HG03575 (cell line): ENCODE data around the gene OSBPL5.
"Not testable (repeated sequence)": the region's sequence is repeated elsewhere in the genome, so short reads cannot be mapped to it uniquely, and the experiment has no call there.

Experiments used
- ATAC-seq: cut with Tn5 transposase; IDR thresholded peaks from one replicate; pipeline ENCODE4 v1.9.1; 2021; ENCODE audit not compliant: unreplicated experiment, insufficient number of reproducible peaks, low FRiP score; ENCODE audit errors: extremely low read depth

Gene OSBPL5

DNA sequence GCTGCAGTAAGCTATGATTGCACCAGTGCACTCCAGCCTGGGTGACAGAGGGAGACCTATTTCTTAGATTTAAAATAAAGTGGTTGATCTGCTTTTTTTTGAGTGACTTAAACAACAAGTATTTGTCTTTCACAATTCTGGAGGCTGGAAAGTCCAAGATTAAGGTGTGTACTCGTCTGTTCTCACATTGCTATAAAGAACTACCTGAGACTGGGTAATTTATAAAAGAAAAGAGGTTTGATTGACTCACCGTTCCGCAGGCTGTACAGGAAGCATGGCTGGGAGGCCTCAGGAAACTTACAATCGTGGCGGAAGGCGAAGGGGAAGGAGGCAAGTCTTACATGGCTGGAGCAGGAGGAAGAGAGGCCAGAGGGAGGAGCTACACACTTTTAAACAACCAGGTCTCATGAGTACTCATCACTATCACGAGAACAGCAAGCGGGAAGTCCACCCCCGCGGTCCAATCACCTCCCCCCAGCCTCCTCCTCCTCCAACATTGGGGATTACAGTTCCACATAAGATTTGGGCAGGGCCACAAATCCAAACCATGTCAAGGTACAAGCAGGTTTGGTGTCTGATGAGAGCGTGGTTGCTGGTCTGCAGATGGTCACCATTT, 19.7 kb upstream of the OSBPL5 start:
- ATAC-seq, result no peak

DNA sequence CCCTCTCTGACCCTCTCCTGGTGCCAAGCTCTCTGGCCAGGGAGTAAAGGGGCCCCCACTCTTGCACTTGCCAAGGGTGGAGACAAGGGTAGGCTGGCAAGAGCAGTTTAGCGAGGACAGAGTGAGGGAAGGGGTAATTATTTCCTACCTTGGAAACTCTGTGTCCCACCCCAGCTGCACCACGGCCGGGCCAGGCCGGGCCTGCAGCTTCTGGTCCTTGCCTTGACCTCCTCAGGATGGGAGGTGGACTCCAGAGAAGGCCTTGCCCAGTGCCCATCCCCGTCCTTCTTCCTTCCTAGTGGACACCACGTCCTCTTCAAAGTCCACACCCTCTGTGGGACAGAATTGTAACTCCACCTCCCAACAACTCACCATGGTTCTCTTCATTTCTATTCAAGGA, 18.4 kb upstream of the OSBPL5 start:
- ATAC-seq, result no peak

DNA sequence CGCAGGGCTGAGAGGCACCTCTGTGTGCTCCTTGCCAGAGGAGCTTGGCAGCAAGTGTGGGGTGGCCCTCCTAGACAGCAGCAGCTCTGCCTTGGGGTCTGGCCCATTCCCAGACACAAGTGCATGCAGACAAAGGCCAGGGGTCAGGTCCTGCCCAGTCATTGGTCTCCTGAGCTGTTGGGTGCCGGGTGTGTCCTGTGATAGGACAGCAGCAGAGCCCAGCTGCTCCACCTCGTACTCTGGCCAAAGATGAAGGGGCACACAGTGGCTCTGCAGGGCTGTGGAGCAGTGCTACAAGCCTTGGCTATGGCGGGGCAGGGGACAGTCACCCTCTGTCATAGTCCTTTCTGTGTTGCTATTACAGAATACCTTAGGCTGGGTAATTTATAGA, 17.3 kb upstream of the OSBPL5 start:
- ATAC-seq, result no peak

DNA sequence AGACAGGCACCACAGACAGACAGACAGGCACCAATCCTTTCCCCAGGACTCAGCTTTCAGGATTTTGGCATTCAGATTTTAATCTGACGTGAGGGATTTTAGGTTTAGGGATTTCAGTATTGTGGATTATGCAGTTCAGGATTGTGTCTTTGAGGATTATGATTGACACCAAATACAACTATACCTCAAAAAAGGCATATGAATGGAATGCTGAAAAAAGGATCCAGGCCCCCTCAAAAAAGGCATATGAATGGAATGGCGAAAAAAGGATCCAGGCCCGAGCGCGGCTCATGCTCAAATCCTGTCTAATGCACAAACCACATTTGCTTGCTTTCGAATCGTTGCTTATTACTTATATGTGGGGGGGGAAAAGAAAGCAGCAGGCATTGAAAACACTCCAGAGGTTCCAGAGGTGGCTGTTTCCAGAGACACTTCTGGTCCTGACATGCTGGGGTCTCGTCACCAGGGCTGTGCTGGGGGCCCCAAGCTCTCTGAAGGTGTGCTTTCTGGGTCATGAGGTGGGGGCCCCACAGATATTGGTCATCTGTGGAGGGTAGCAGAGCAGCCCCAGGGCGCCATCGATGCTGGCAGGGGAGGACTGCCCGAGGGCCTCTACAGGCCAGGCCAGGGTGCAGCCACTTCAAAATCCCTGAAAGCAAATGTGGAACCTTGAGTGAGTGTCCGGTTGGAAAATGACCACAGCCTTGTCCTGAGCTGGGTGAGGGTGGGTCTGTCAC, 16.8 kb upstream of the OSBPL5 start:
- no peak for ATAC-seq

DNA sequence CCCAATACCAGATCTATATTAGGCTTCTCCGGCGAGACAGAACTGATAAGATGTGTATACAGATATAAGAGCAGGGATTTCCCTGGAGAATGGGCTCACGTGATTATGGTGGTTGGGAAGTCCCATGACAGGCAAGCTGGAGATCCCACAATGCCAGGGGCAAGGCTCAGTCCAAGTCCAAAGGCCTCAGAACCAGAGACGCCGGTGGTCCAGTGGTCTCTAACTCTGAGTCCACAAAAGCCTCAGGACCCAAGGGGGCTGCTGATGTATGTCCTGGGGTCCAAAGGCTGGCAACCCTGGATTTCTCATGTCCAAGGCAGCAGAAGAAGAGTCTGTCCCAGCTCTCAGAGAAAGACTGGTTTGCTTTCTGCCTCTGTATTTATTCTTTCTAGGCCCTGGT, 15.8 kb upstream of the OSBPL5 start:
- no peak for ATAC-seq

DNA sequence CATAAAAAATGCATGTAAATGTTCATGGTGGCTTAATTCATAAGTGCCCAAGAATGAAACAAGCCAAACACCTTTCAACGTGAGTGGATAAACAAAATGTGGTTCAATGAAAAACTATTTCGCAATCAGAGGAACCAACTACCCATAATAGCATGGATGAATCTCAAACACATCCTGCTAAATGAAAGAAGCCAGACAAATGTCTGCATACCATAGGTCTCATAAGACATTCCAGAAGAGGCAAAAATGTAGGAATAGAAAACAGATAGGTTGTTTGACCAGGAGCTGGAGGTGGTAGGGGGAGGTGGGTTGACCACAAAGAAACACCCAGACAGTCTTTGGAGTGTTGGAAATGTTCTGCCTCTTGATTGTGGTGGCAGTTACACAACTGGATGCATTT, 13.2 kb upstream of the OSBPL5 start:
- no peak for ATAC-seq

DNA sequence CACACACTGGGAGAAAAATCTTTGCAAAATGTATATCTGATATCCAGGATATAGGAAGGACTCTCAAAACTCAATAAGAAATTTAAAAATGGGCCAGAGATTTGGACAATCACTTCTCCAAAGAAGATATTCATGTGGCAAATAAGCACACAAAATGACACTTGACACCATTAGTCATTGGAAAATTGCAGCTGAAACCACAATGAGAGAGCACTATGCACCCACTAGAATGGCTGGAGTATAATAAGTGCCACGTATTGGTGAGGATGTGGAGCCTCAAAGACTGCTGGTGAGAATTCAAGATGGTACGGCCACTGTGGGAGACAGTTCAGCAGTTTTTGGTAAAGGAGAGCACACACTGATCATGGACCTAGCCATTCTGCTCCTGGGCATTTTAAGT, 12.8 kb upstream of the OSBPL5 start:
- ATAC-seq, result no peak

DNA sequence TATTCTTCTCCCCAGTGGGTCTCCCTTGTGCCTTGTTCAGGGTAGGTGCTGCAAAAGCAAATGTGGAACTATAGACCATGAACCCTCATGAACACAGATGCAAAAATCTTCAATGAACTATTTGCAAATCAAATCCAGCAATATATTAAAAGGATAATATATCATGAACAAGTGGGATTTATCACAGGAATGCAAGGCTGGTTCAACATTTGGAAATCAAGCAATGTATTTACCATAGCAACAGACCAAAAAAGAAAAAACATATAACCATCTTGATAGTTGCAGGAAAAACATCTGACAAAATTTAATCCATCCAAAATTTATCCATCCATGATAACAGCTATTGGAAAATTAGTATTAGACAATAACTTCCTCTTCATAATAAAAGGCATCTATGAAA, 11.4 kb upstream of the OSBPL5 start:
- ATAC-seq, result no peak

DNA sequence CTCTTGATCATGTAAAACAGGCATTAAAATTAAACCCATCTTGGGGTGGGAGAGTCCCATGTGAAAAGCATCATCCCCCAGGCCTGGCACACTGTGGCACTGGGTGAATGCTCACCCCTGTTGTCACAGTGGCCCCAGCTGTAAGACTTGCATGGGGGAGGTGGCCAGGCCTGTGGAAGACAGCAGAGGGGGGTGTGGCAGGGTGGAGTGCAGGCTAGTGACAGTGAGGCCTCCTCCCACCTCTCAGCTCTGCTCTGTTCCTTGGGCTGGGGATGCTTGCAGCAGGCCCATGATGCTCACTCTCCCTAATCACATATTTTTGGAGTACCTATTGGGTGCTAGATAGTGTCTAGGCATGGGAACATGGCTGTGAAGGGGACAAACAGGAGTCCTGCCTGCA, 10.1 kb upstream of the OSBPL5 start:
- ATAC-seq, result no peak

DNA sequence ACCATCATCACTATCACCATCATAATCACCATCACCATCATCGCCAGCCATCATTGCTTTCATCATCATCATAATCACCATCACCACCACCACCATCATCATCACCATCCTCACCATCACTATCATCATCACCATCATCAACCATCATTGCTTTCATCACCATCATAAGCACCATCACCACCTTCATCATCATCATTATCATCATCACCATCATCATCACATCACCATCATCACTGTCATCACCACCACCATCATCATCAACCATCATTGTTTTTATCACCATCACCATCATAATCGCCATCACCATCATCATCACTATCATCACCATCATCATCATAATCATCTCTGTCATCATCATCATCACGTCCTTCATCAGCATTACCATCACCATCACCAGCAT, 9.3 kb upstream of the OSBPL5 start:
- ATAC-seq, result no peak

DNA sequence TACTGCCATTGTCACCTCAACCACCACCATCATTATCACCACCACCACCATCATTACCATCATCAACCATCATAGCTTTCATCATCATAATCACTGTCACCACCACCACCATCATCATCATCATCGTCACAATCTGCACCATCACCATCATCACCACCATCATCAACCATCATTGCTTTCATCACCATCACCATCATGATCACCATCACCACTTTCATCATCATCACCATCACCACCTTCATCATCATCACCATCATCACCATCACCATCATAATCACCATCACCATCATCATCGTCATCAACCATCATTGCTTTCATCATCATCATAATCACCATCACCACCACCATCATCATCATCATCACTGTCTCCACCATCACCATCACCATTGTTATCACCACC, 8.7 kb upstream of the OSBPL5 start:
- ATAC-seq, result no peak

DNA sequence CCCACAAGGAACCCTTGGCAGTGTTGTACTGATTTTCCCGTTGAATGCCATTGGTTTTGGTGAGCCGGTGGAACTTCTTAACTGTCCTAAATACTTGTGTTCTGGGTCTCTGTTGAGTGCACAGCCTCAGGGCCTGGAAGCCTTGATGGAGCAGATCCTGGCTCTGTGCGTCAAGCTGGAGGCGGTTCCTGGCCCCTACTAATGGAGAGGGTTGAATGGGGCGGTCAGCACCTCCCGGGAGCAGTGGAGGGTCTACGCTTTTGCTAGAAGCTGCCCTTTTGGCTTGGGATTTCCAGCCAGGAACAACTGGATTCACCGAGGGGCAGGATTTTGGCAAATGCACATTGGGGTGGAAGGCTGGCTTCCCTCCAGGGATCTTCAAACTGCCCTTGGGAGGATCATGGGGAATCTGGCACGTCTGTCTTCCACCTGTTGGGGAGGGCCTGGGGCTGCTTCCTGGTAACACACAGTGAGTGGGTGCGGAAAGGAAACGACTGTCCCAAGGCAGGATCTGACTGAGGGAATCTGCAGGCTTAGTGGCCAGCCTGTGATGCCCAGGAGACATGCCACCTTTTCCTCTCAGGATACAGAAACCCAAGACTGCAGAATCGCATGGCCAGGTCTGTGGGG, 6.9 kb upstream of the OSBPL5 start:
- ATAC-seq, result no peak

DNA sequence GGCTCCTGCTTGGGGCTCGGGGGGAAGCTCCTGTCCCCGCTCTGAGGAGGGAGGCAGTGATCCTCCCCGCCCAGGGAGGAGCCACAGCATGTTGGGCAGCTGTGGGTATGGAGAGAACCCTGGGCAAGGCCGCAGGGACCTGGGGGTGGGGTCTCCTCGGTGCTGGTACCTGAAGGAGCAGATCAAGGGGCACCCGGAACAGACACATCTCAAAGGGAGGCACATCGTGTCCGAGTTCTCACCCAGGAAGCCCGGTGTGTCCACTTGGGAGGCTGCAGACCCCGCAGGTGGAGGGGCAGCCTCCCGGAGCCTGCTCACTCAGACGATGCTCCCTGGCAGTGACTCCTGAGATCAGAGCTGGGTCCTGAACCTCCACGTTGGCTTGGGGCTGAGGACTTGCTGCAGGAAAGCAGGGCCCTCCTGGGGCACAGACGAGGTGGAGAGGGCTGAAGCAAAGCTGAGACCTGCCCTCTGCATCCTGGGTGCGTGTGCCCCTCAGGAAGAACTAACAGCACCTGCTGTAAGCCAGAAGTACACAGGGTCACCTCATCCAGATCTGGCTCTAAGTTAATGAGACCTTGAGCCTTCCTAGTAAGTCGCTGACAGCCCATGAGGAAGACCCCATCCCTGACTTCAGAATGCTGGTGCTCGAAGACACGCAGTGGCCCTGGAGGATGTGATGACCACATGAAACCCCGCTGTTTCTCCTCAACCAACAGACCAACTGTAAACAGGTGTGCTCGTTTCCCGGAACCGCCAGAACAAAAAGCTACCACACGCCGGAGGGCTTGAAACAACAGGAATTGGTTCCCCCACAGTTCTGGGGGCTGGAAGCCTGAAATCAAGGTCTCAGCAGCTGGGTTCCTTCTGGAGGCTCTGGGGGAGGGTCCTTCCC, 5.9 kb upstream of the OSBPL5 start:
- ATAC-seq, result no peak

DNA sequence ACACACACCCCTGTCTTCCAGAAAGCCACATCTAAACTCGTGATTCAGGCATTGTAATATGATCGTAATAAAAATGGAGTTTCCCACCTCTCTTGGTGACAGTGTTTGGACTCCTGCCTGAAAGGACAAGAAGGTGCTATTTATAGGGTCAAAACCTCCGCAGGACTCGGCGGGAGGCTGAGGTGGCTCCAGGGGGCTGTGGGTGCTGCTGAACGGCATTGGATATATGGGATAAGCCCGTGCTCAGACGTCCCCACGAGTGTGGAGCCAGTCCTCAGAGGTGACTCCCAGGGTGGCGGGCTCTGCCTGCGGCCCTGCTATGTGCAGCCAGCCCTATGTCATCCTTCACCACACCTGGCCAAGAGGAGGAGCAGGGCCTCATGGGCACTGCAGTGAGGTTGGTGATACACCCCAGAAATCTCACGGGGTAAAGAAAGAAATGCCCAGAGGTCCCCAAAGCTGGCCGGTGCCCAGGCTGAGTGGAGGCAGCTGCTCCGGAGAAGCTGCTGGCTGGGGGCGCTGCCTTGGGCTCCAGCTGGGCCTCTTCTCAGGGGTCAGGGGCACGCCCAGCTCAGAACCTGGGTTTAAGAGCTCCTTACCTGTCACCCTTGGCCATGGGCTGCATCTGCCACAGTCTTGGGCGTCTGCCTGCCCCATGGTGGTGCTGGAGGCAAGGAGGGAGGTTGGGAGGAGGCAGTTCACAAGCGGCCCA, 5.1 kb upstream of the OSBPL5 start:
- no peak for ATAC-seq

DNA sequence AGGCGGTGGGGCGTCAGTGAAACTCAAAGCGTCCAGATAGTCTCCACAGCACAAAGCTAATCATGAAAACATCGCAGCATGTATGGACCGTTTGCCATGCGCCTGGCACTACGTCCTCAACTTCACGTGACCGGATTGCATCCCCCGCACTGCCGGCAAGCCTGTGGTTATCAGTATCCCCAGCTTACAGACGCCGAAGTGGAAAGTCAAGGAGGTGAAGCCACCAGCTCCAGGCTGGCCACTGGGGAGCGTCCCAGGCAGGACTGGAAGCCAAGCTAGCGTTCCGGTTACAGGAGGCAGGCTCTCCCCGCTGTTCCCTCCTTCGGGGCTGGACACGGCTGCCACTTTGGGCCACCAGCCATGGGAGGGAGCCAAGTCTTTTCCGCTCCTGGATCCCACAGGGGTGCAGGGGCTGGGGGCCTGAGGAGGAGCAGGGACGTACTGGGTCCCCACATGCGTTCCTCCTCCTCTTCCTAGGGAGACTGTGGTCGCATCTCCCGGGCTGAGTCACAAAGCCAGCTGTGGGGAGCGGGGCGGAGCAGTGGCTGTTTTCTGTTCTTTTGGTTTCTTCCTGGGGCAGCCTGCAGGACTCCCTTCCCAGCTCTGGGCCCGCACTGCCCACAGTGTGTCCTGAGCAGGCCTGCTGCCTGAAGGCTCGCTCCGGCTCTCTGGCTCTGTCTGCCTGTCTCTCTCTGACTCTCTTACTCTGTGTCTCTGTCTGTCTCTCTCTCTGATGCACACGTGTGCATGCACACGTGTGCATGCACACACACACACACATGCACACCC, 4.3 kb upstream of the OSBPL5 start:
- ATAC-seq, result no peak

DNA sequence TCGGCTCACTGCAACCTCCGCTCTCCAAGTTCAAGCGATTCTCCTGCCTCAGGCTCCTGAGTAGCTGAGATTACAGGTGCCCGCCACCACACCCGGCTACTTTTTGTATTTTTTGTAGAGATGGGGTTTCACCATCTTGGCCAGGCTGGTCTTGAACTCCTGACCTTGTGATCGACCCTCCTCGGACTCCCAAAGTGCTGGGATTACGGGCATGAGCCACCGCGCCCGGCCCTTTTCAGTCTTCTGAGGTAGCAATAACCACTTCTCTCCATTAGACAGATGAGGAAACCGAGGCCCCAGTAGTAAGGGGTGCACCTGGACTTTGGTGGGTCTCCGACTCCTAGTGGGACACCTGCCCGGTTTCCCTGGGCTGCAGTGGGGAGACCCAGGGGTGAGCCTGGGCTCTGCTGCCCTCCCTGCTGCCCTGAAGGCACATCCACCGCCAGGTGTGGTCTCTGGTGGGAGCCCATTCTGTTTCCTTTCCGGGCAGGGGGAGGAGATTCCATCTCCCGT, 3.7 kb upstream of the OSBPL5 start:
- ATAC-seq, result not testable (repeated sequence)

DNA sequence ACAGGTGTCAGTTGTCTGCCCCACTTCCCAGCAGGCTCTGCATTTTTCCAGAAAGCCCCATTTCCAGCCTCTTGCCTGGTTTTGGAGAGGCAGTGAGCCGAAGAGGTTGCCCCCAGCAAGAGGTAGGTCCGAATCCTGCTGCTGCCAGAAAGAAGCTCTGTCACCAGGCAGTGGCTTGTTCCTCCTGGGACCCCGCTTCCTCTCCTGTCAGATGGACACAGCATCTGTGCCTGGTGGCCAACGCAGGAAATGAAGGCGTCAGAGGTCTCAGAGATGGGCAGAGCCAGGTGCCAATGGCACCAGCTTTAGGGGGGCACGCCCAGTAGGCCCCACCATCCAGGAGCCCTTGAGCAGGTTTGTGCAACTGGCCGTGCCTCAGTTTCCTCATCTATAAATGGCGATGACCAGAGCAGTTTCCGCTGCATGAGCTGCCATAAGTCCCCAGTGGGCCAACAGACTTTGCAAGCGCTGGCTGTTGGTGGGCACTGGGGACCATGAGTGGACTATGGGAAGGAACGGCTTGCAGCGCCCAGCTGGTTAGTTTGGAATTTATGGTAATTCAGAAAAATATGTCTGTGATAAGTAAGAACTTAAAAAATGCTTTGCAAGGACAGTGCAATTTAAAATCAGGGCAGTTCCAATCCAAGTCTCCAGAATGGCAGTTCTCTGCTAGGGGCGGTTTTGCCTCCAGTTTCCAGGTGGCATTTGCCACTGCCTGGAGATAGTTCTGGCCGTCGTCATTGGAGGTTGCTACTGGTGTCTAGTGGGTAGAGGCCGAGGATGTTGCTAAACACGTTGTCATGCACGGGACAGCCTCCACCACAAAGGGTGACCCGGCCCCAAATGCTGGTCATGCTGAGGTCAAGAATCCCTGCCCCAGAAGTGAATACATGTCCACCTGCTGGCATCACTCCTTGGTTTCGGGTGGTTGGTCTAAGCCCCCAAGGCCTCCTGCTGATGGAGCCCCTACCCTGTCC, 2.3 kb upstream of the OSBPL5 start:
- ATAC-seq, result no peak
